Activated CD4-positive, CD25-positive, alpha-beta regulatory T cell treated with anti-CD3 and anti-CD28 coated beads, Interleukin-2, amount 50 U/mL, for 16 hours (primary cell): ENCODE measurements around the gene PDCD7.
A peak's percentile ranks its signal among the peaks of the same experiment; 100 is the strongest.
"Not testable (repeated sequence)": the region's sequence is repeated elsewhere in the genome, so short reads cannot be mapped to it uniquely, and the experiment has no call there.

Source experiments
- DNase-seq: peaks from one replicate; pipeline ENCODE4 v3.0.0-alpha.2; 2020; ENCODE audit warnings: low read depth, low spot score

Gene PDCD7

DNA sequence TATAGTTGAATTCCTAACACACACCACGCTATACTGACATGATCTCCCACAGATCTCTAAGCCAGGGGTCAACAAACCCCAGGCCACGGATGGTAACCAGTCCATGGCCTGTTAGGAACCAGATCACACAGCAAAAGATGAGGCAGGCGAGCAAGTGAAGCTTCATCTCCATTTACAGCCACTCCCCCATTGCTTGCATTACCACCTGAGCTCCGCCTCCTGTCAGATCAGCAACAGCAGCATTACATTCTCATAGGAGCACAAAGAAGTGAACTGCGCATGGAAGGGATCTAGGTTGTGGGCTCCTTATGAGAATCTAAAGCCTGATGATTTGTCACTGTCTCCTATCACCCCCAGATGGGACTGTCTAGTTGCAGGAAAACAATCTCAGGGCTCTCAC lies 2.7 kb downstream of the PDCD7 start:
- DNase-seq: no peak

DNA sequence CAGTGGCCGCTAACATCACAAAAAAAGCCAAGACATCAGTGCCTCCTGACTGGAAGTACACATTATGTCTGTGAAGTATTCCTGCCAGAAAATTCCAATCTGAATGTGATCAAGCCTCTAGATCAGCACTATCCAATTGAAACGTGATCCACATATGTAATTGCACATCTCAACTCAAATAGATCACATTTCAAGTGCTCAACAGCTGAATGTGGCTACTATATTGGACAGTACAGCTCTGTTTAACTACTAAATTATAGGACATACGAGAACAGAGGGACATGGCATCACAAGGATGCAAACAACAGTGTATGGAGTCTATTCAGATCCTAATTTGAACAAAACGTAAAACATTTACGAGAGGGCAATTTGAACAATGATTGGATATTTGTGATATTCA lies 18.1 kb downstream of the PDCD7 start:
- DNase-seq: no peak

DNA sequence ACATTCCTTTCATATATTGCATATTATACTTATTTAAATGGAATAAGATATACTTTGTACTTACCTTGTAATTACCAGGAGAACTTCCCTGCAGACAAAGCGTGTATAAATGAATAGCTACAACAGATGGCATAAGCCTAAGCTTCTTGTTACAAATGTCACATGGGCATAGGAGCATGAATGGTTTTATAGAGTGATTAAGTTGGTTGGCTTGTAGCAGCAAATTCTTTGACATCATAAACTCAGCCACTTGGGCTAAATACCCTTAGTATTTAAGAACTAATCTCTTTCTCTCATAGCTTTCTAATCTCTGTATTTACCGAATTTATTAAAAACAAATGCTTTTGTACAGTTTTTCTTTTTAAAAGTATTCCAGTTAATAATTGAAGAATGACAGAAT lies 18.5 kb downstream of the PDCD7 start, which contains the start of gene UBAP1L:
UBAP1L (minus strand) TSS at position 115 of the 400 bp plus-strand sequence. CDS start 8,985 bp downstream, outside the sequence.
- DNase-seq: no peak

DNA sequence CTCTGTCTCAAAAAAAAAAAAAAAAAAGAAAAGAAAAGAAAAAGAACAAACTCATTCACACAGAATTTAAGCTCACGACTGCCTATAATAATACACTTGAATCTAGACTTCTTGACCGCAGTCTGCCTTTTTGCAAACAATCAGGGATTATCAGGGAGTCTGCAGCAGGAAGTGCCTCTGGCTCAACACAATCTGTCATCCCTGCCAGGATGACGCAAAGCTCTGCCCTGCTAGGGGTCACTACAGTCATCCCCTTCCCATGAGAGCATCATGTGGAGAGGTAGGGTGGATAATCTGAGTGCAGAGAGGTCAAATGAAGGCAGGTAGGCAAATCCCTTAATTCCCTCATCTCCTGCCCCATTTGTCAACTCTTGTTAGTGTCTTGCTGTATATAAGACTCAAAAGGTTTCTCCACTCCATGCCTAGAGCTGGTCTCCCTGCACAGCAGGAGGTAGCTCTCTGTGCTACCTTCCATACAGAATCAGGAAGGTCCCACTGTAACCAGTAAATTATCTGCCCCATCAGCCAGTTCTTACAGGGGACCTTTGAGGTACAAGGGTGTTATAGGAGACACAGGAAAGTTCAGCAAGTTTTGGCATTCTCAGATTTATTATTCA lies 22.8 kb downstream of the PDCD7 start:
- DNase-seq: no peak

DNA sequence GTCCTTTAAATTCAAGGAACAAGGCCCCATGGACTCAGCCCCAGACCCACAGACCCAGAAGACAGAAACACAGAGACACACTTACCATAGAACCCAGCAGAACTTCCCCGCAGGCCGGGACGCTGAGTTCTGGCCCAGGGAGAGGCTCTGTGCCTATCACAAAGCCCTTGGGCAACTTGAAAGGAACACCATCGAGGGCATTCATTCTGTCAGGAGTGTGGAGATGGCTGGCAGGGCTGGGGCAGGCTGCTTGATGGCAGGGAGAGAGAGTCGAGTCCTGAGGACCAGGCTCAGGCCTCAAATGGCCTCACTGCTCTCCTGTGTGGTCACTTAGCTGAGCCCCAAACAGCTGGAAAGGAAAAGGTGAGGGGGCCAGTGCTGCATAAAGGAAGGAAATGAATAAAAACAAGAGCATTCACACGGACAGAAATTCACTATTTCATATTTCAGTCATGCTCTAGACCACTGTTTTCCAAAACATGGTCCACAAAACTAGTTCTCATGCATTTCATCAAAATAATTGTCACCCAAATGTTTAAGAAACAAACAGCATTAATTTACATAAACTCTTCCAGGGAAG lies 27.5 kb downstream of the PDCD7 start:
- no peak for DNase-seq

DNA sequence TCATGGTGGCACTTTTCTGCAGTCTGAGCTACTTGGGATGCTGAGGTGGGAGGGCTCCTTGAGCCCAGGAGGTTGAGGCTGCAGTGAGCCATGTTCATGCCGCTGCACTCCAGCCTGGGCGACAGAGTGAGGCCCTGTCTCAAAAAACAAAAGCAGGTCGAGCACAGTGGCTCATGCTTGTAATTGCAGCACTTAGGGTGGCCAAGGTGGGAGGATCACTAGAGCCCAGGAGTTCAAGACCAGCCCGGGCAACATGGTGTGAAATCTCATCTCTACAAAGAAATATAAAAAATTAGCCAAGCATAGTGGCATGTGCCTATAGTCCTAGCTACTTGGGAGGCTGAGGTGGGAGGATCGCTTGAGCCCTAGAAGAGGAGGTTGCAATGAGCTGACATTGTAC lies 28.6 kb downstream of the PDCD7 start:
- DNase-seq: no peak

DNA sequence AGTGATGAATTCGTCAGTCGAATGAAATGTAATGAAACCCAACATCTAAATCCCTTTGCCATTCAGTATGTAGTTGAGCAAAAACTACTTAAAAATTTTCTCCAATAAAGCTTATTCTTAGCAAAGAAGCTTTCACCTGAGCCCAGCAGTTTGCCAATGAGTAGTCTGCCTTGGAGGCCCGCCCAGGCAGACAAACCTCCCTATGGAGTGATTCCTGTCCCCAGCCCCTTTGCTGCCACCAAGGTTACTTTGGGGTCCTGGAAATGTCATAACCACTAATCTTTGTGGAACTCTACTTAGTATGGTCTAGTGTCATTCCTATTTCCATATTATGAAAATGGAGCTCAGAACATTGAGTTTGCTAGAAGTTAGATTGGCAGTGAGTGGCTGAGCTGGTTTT lies 30.7 kb downstream of the PDCD7 start:
- no peak for DNase-seq

DNA sequence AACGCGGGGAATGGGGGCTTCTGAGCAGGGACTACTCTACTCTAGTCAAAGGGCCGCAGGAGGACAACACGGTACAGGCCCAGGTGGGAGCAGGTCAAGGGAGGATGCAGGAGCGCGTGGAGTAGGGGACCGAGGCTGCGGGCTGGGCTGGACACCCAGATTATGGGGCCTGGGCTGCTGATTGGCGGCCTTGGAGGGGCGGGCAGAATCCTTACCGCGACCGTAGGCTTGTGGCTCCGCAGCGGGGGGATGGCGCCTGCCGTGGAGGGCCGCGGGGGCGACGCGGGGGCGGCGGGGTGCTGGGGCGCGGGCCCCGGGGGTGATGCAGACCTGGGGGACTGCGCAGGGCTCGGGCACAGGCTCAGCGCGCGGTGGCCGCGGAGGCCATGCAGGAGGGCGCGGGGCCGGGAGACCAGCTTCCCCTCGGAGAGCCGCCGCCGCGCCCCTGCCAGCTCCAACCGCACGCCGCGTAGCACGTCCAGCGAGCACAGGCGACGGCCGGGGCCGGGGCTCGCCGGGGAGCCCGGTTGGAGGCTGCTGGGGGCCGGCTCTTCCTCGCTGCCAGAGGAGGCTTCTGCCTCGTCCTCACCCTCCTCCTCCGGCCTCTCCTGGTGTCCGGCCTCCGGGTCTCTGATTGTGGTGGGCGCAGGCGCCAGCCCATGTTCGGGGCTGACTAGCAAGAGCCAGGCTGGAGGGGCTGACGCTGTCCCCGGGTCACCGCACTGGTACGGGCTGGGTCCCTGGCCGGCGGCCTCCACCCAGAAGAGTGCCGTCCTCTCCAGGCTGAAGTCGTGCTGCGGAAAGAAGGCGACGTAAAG lies 31.5 kb downstream of the PDCD7 start:
- no peak for DNase-seq

DNA sequence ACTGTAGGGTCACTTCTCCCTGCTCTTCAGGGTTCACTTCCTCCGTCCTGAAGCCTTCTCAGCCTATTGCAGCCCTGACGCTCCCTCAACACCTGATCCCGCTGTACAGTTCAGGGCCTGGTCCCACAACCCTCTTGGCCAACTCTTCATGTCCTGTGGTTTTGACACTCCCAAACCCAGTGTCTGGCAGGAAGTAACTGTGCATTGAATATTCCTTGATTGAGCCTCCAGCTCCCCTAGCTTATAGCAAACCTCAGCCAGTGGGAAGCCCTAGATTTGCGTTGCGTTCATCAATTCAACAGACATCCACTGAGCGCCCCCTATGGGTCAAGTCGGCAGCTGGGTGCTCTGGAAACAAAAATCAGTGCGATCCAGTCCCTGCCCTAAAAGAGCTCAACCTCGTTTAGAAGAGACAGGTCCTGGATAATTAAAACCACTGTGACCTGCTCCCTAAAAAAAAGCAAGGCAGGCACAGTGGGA lies 32.2 kb downstream of the PDCD7 start:
- peak; percentile 8 for DNase-seq

DNA sequence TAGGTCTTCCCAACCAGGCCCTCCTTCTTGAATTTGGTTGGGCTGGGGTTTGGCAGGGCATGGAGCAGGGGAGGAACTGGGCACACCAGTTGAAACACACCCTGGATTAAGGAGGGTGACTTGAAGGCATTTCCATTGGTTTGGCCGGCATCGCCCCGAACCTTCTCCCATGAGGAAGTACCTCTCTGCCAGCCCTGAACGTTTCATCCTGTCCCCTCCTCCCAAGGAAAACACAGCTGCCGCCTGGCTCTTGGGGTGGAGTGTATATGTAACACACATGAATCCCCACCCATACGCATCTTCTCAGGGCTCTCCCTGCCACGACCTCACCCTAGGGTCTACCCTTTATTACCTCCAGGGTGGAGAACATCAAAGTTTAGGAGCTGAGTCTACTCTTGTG lies 33.2 kb downstream of the PDCD7 start:
- no peak for DNase-seq

DNA sequence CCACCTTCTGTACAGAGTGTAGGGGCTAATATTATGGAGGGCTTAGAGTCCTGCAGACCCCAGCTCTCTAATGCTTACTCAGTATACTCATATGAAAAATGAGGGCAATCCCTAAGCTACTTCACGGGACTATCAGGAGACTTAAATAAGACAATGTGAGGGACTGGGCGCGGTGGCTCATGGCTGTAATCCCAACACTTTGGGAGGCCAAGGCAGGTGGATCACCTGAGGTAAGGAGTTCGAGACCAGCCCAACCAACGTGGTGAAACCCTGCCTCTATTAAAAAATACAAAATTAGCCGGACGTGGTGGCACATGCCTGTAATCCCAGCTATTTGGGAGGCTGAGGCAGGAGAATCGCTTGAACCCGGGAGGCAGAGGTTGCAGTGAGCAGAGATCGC lies 33.8 kb downstream of the PDCD7 start:
- DNase-seq: not testable (repeated sequence)

DNA sequence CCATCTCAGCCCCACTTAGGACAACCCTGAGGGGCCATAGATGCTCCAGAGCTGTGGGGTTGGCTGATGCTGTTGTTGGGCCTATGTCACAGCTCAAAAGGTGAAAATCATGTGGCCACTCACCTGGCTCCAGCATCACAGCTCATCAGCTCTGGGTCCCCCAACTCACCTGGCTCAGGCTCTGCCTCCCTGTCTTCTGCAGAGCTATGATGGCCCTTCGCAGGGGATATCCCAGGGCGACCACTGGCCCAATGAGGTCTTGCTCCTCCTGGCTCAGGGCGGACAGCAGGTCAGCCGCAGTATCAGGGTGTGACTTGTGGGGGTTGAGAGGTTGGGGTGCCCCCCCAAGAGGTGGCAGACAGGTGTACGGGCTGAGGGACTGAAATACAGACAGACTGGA lies 34.3 kb downstream of the PDCD7 start:
- no peak for DNase-seq

DNA sequence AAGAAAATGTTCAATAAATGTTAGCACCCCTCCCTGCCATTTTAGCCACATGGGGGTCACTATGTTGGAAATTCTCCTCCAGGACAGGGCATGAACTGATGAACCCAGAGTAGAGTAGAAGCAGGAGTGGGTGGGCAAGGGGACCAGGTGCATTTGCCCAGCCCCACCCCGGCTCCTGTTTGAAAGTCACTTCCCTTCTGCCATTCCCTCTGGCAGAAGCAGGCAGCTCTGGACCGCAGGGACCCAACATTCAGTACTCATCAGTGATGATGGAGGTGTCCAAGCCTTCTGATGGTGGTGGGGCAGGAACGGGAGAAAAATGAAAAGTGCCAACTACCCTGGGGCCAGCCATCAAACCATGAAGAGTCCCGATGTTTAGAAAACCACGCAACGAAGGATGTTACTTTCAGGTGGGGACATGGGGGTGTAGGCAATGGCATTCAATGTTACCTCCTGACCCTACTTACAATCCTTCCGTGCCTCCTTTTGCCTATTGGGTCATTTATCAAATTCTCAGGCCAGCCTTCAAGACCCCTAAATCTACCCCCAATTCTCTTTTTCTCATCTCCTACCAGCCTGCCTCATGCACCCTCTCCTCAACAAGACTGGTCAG lies 35.9 kb downstream of the PDCD7 start:
- no peak for DNase-seq

DNA sequence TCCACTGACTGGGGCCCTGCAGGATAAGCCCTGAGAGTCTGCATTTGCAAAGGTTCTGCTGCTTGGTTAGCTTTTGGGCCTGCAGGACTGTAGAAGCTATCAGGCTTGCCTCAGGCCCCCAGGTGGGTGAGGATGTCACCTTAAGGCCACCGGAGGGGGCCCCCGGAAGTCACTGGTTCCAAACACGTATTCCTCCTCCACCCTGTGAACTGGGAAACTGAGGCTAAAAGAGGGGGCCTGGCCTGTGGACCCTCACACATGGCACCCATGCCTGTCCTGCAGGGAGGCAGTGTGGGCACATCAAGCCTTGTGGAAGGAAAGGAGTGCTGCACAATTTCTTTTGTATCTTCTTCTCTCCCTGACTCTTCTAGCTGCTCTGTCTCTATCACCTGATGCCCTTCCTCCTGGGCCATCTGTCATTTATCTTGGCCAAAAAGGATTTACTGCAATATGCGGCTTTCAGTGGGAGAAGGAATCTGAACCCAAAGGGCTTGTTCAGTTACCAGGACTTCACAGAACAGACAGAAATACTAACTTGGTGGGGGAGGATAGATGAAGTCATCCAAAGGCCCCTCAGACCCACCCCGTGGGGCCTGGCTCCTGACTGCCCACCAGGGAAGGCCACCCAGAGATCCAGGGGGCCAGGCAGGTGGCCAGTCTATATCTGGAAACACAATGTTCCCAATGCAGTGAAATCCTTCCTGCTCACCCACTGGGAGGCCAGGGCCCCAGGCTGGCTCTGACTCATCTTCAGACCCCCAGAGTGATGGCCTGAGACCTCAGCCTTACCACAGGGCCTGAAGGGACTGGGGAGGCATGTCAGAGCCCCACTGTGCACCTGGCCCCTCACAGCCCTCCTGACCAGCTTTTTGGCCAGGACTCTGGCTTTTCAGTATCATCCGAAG lies 36.9 kb downstream of the PDCD7 start:
- no peak for DNase-seq

DNA sequence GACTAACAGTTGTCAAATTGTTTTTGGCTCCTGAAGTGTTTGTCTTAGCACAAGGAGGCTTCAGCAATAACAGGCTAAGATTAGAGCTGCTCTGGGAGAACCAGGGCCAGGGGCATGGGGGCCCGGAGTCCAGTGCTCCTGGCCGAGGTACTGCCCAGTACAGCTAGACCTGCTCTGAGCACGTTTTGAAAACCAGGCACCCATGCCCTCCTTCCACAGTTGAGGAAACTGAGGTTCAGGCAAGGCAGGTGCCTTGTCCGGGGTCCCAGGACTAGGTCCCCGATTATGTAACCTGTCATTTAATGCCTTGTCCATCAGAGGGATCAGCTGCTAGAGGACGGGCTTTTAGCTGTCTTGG lies 37.9 kb downstream of the PDCD7 start:
- no peak for DNase-seq

DNA sequence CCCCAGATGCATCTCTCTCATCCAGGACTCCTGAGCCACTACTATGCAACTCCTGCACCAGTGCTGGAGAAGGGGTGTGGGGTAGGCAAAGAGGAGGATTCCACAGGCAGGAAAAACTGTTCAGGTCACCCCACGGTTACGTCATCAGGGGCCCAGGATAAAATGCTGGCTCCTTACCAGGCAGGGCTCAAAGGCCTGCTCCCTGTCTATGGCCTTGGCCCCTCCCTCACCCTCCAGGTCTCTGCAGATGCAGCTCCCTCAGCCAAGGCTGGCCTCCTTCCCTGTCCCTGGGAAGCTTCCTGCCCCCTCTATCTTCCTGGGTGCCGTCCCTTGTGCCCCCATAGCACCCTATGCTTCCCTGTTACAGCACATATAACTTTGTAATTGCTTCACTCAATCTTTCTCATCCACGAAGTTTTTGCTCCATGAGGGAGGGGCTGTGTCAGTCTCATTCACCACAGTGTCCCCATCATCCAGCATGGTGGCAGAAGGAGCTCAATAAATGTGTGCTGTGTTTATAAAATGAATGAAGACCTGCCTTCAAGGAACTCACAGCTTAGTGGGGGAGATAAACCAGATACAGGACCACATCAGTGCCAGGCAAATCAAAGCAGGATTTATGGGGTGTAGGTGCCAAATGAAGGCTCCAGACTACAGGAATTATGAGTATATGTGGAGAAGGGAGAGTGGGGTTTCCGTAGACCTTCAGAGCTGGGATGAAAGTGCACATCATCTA lies 38.4 kb downstream of the PDCD7 start:
- DNase-seq: no peak

DNA sequence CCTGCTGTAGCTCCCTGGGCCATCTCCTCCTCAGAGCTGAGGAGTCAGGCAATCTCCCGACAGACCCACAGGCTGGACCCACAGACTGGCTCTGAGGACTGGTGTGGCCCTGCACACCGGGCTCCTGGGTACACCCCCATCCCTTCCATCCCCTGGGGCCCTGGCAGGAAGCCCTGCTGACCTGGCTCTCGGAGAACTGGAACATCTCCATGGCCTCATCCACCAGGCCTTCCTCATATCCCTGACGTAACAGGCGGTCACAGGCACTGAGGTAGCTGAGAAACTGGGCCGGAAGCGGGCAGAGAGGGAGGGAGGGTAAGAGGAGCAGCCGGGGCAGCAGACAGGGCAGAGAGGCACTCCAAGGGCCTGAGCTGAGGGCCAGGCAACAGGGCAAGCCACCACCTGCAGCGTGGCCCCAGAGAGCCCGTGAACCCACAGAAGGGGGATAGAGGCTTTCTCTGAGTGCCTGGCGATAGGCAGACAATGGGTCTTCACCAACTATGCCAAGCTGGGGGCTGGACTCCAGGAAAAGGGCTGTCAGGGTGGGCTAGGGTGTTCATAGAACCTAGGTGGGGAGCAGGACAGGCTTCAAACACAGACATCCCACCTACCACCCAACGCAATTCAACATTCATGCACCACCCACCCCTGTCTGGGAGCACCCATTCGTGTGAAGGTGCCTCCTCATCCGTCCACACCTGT lies 39.2 kb downstream of the PDCD7 start:
- no peak for DNase-seq

DNA sequence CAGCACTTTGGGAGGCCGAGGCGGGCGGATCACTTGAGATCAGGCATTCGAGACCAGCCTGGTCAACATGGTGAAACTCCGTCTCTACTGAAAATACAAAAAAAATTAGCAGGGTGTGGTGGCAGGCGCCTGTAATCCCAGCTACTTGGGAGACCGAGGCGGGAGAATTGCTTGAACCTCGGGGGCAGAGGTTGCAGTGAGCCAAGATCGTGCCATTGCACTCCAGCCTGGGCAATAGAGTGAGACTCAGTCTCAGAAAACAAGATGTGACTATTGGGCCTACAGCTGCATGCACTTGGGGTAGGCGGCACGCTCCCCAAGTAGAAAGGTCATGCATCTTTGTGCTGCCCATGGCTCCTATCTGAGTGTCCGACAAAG lies 39.8 kb downstream of the PDCD7 start:
- not testable (repeated sequence) for DNase-seq

DNA sequence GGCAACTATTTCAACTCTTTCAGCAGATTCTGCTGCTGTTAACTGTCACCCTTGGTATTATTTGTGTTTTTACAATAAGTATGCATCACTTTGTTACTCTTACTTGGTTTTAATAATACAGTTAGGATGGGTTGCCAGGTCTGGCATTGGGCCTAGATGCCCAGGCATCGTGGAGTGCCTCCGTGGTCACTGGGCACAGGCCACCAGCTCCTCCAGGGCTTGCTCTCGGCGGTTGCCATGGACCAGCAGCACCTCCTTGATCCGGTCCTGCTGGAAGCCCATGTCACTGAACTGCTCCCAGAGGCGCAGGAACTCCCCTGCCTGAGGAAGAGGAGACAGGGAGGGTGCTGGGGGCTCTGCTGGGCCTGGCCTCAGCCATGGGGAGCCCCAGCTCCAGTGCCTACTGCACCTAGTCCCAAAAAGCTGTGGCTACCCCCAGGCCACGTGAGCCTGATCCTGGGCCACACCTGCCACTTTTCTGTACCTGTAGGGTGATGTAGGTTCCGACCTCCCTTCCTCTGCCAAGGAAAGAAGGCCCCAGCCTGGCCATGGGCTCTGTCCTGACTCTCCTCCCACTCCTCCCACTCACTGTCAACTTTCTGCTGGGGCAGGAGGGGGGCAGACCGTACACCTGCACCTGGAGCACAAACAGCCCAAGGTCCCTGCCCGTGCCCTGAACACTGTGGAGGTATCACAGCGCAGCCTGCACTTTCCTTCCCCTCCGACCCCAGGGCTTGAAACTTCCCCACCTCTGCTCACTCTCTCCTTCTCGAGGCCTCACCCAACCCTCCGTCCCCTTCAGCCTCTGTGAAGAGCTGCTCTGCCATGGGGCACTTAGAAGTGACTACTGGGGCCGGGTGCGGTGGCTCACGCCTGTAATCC lies 40.5 kb downstream of the PDCD7 start:
- no peak for DNase-seq
